IMR-90 (cell line): ENCODE data around the gene MTRF1L. TPM values are rescaled to one million over a fixed set of nuclear protein-coding genes. Genes with fewer than 3 reads are reported as not detected.

Experiments
- ATAC-seq: fragments of 200-7000 bp; cut with Tn5 transposase; 2 replicates; pipeline ENCODE4 v1.9.1; 2020; ENCODE audit warnings: low read depth, mild to moderate bottlenecking, moderate library complexity
- BruUV-seq: library from RNA; stranded (reverse); fragments of 400-500 nt; replicated peaks from 2 replicates; lab custom pipeline; 2021; lab: Mats Ljungman, UMichigan
- CTCF ChIA-PET: fragments of 300-600 bp; formaldehyde crosslinking; extraction: SDS; loops from one replicate; lab custom pipeline; 2021; ENCODE audit warnings: antibody characterized with exemption; lab: Yijun Ruan, JAX
- POLR2A ChIA-PET: fragments of 300-600 bp; sonication (Branson Sonifier 250); formaldehyde crosslinking; loops from one replicate; lab custom pipeline; 2022; ENCODE audit warnings: antibody characterized with exemption; ENCODE audit not compliant: unreplicated experiment; lab: Charles Lee
- DNase-seq: peaks from one replicate; pipeline ENCODE4 v3.0.0; 2013
- H2AFZ ChIP-seq: replicated peaks from 2 replicates; pipeline ENCODE3; 2013; ENCODE audit warnings: low read length, mild to moderate bottlenecking; ENCODE audit not compliant: poor library complexity
- H2AK5ac ChIP-seq: 2 replicates; pipeline ENCODE4 v1.6.1; 2013; ENCODE audit warnings: low read depth, low read length, inconsistent platforms
- H2AK9ac ChIP-seq: replicated peaks from 2 replicates; pipeline ENCODE3; 2013; ENCODE audit warnings: mild to moderate bottlenecking, low read depth, low read length, moderate library complexity; ENCODE audit not compliant: poor library complexity
- H2BK120ac ChIP-seq: 2 replicates; pipeline ENCODE4 v1.6.1; 2013; ENCODE audit warnings: low read depth, low read length, inconsistent platforms
- H2BK15ac ChIP-seq: 3 replicates; pipeline ENCODE4 v1.6.1; 2013; ENCODE audit warnings: low read depth, low read length, inconsistent platforms
- H2BK20ac ChIP-seq: 2 replicates; pipeline ENCODE4 v1.6.1; 2013; ENCODE audit warnings: low read depth, mild to moderate bottlenecking, inconsistent platforms, low read length, moderate library complexity
- H2BK5ac ChIP-seq: 2 replicates; pipeline ENCODE4 v1.6.1; 2013; ENCODE audit warnings: mild to moderate bottlenecking, low read depth, low read length, inconsistent platforms; ENCODE audit not compliant: poor library complexity, severe bottlenecking
- H3K14ac ChIP-seq: replicated peaks from 2 replicates; pipeline ENCODE4 v1.6.1; 2013; ENCODE audit warnings: low read depth, low read length, inconsistent platforms
- H3K18ac ChIP-seq: 2 replicates; pipeline ENCODE4 v1.6.1; 2013; ENCODE audit warnings: low read depth, low read length, control low read depth
- H3K23ac ChIP-seq: 2 replicates; pipeline ENCODE4 v1.6.1; 2013; ENCODE audit warnings: low read depth, low read length, inconsistent platforms
- H3K27ac ChIP-seq: 2 replicates; pipeline ENCODE4 v1.5.1; 2013; ENCODE audit warnings: mild to moderate bottlenecking, control low read depth, low read length; ENCODE audit not compliant: insufficient read depth
- H3K27me3 ChIP-seq: 2 replicates; pipeline ENCODE4 v1.6.1; 2013; ENCODE audit warnings: low read length; ENCODE audit not compliant: control insufficient read depth, insufficient read depth
- H3K36me3 ChIP-seq: 2 replicates; pipeline ENCODE4 v1.6.1; 2013; ENCODE audit warnings: low read length, mixed read lengths; ENCODE audit not compliant: control insufficient read depth, insufficient read depth
- H3K4ac ChIP-seq: 2 replicates; pipeline ENCODE4 v1.6.1; 2013; ENCODE audit warnings: low read depth, low read length, inconsistent platforms
- H3K4me1 ChIP-seq: 2 replicates; pipeline ENCODE4 v1.6.1; 2013; ENCODE audit warnings: low read length, mixed read lengths; ENCODE audit not compliant: control insufficient read depth, insufficient read depth
- H3K4me2 ChIP-seq: 2 replicates; pipeline ENCODE4 v1.6.1; 2013; ENCODE audit warnings: low read depth, mild to moderate bottlenecking, control low read depth, low read length, moderate library complexity
- H3K4me3 ChIP-seq: 2 replicates; pipeline ENCODE4 v1.5.1; 2013; ENCODE audit warnings: low read depth, mild to moderate bottlenecking, control low read depth, low read length, moderate library complexity; ENCODE audit not compliant: insufficient read depth
- H3K56ac ChIP-seq: 2 replicates; pipeline ENCODE4 v1.6.1; 2013; ENCODE audit warnings: low read length, inconsistent platforms; ENCODE audit not compliant: insufficient read depth; ENCODE audit errors: extremely low read depth
- H3K79me1 ChIP-seq, 2 experiments: 2 replicates each; pipeline ENCODE4 v1.6.1; 2013; ENCODE audit warnings: low read length in 2 of 2, inconsistent platforms in 1 of 2, low read depth in 1 of 2
- H3K9ac ChIP-seq: 2 replicates; pipeline ENCODE4 v1.6.1; 2013; ENCODE audit warnings: low read depth, low read length, control low read depth
- H3K9me1 ChIP-seq: 2 replicates; pipeline ENCODE4 v1.6.1; 2013; ENCODE audit warnings: low read length, inconsistent platforms; ENCODE audit not compliant: insufficient read depth
- H3K9me3 ChIP-seq: 2 replicates; pipeline ENCODE4 v1.6.1; 2013; ENCODE audit warnings: low read length; ENCODE audit not compliant: control insufficient read depth, insufficient read depth
- H4K20me1 ChIP-seq: 2 replicates; pipeline ENCODE4 v1.6.1; 2013; ENCODE audit warnings: low read length, inconsistent platforms; ENCODE audit not compliant: insufficient read depth
- H4K5ac ChIP-seq: 2 replicates; pipeline ENCODE4 v1.6.1; 2013; ENCODE audit warnings: mild to moderate bottlenecking, low read depth, low read length, control low read depth
- H4K8ac ChIP-seq, 2 experiments: 2 replicates each; pipeline ENCODE4 v1.6.1; 2013; ENCODE audit warnings: low read depth in 2 of 2, low read length in 2 of 2, control low read depth in 1 of 2, inconsistent platforms in 1 of 2
- H4K91ac ChIP-seq: 2 replicates; pipeline ENCODE4 v1.6.1; 2013; ENCODE audit warnings: low read depth, low read length, inconsistent platforms; ENCODE audit not compliant: insufficient read depth
- BHLHE40 ChIP-seq: fragments of 150-350 bp; IDR thresholded peaks from 2 replicates; pipeline ENCODE4 v1.6.1; 2016; ENCODE audit warnings: mild to moderate bottlenecking, low read depth, low read length
- CEBPB ChIP-seq: IDR thresholded peaks from 2 replicates; pipeline ENCODE4 v1.6.1; 2012; ENCODE audit warnings: low read depth, low read length, improper control_type of control experiment
- CHD1 ChIP-seq: IDR thresholded peaks from 2 replicates; pipeline ENCODE4 v1.6.1; 2012; ENCODE audit warnings: low read depth, low read length, improper control_type of control experiment
- ELK1 ChIP-seq: fragments of 150-350 bp; IDR thresholded peaks from 2 replicates; pipeline ENCODE4 v1.6.1; 2016; ENCODE audit warnings: low read depth, mild to moderate bottlenecking, low read length, moderate library complexity, borderline replicate concordance
- MAFK ChIP-seq: IDR thresholded peaks from 2 replicates; pipeline ENCODE4 v1.6.1; 2012; ENCODE audit warnings: low read depth, low read length, improper control_type of control experiment
- MAZ ChIP-seq: IDR thresholded peaks from 2 replicates; pipeline ENCODE4 v1.6.1; 2012; ENCODE audit warnings: low read depth, mild to moderate bottlenecking, low read length, improper control_type of control experiment, moderate library complexity, borderline replicate concordance
- RAD21 ChIP-seq: IDR thresholded peaks from 2 replicates; pipeline ENCODE4 v1.6.1; 2012; ENCODE audit warnings: low read length, improper control_type of control experiment
- RCOR1 ChIP-seq: IDR thresholded peaks from 2 replicates; pipeline ENCODE4 v1.6.1; 2012; ENCODE audit warnings: mild to moderate bottlenecking, low read length, improper control_type of control experiment; ENCODE audit not compliant: insufficient replicate concordance
- RFX5 ChIP-seq: IDR thresholded peaks from 2 replicates; pipeline ENCODE4 v1.8.0; 2012; ENCODE audit warnings: low read depth, mild to moderate bottlenecking, low read length, moderate library complexity
- SMC3 ChIP-seq: fragments of 150-350 bp; IDR thresholded peaks from 2 replicates; pipeline ENCODE4 v1.6.1; 2016; ENCODE audit warnings: low read depth, mild to moderate bottlenecking, antibody characterized with exemption, low read length, moderate library complexity
- USF2 ChIP-seq: fragments of 150-350 bp; IDR thresholded peaks from 2 replicates; pipeline ENCODE4 v1.6.1; 2017; ENCODE audit warnings: mild to moderate bottlenecking, antibody characterized with exemption, low read length, low read depth
- WGBS, 2 experiments: methylation state at CpG; one replicate each; pipeline versions ENCODE4 v1.1.5 to v1.1.7; 2013; ENCODE audit warnings: missing lambda C conversion rate in 2 of 2; ENCODE audit not compliant: insufficient read length in 1 of 2; ENCODE audit errors: extremely low coverage in 2 of 2; 5-methylcytosine and 5-hydroxymethylcytosine counted together
- dilution Hi-C: fragments of 300-500 bp; cut with HindIII; formaldehyde crosslinking; loops from one replicate; pipeline ENCODE4 v1.14.3; 2018; ENCODE audit warnings: low sequenced_read_pairs; ENCODE audit not compliant: unreplicated experiment
- in situ Hi-C: fragments of 300-500 bp; cut with MboI; formaldehyde crosslinking; loops from 3 replicates; pipeline ENCODE4 v1.14.3; 2019; ENCODE audit warnings: low sequenced_read_pairs, inconsistent platforms, mixed read lengths
- intact Hi-C: fragments of 100-400 bp; cut with micrococcal nuclease; formaldehyde crosslinking; loops from 2 replicates; pipeline ENCODE4 v1.10.0; 2022
- polyA plus RNA-seq, 3 experiments: library from polyadenylated mRNA; depleted of rRNA; stranded (reverse); fragments of >200 nt; gene quantifications; 2 replicates each; pipeline ENCODE4 v1.2.3, GENCODE V29; 2012; ENCODE audit warnings: low replicate concordance in 1 of 3
- total RNA-seq: library from RNA; depleted of rRNA; stranded (reverse); fragments of >200 nt; gene quantifications from 2 replicates; pipeline ENCODE4 v1.2.3, GENCODE V29; 2012

MTRF1L gene
- total and polyA plus RNA-seq, 2 of the 4 experiments (the other 2 are of a cell fraction), result 6.9 to 11.1 TPM

GRCh38 chr6:153047386-153047785 lies 44.9 kb upstream of the MTRF1L start:
- in situ Hi-C loops, result loop anchor here (5.0 to 25.0 kb wide), 3 partner anchors 255 to 1115 kb away; no protein-coding TSS in a partner anchor
- no TSS peak for BruUV-seq
- Histone ChIP-seq H4K5ac (no peak overlapping the region), H2BK120ac (no peak overlapping the region), H3K9ac (no peak overlapping the region), H4K20me1 (no peaks in the 10 kb centered on the region), H3K4ac (no peak overlapping the region), H3K79me1 (no peaks in the 10 kb centered on the region), H2AK9ac (no peak overlapping the region), H2AFZ (no peak overlapping the region), H3K27ac (no peak overlapping the region), H3K18ac (no peak overlapping the region), H2BK20ac (no peak overlapping the region), H3K9me3 (no peaks in the 10 kb centered on the region), H3K14ac (no peak overlapping the region), H3K56ac (no peak overlapping the region), H3K4me1 (no peaks in the 10 kb centered on the region), H3K36me3 (peaks cover 5% of the 10 kb centered on the region; the same call in 1 of the 2 replicates), H2BK5ac (no peak overlapping the region), H3K4me3 (no peak overlapping the region), H3K23ac (no peak overlapping the region), H2BK15ac (no peak overlapping the region), H4K8ac (no peak overlapping the region), H3K27me3 (no peaks in the 10 kb centered on the region), H3K9me1 (no peaks in the 10 kb centered on the region), H3K4me2 (no peak overlapping the region), H4K91ac (no peak overlapping the region), H2AK5ac (no peak overlapping the region)
- ChIA-PET POLR2A (no interaction called here), CTCF (no interaction called here)
- intact Hi-C loops, result no loop called here
- no peak for DNase-seq
- TF ChIP-seq RCOR1 (no peak), MAZ (no peak), BHLHE40 (no peak), ELK1 (no peak), SMC3 (no peak), MAFK (no peak), USF2 (no peak), RAD21 (no peak), CHD1 (no peak), CEBPB (no peak), RFX5 (no peak)
- dilution Hi-C loops, result no loop called here
- ATAC-seq, result no peak
- 82% methylated on average over 1 of the region's 2 CpGs; no CpG with 5 or more reads in 1 of the 2 experiments for WGBS, 2 experiments
